OCI-LY1 (cell line): ENCODE measurements around the gene RAPGEFL1.

ENCODE experiments used
- H2AFZ ChIP-seq: fragments of 200-600 bp; sonication (generic), shearing (Covaris generic); 2 replicates; pipeline ENCODE4 v1.6.0; 2014; ENCODE audit warnings: antibody characterized with exemption, mild to moderate bottlenecking, low read length
- H3F3A ChIP-seq: fragments of 200-600 bp; sonication (generic), shearing (Covaris generic); 2 replicates; pipeline ENCODE4 v1.6.0; 2014; ENCODE audit warnings: mild to moderate bottlenecking, antibody characterized with exemption, low read length, moderate library complexity; ENCODE audit not compliant: insufficient read depth
- H3K27ac ChIP-seq: fragments of 200-600 bp; sonication (generic); 2 replicates; pipeline ENCODE4 v1.5.1; 2014; ENCODE audit warnings: low read length, mixed run types, mild to moderate bottlenecking, low read depth; ENCODE audit not compliant: poor library complexity, severe bottlenecking
- H3K27me3 ChIP-seq: fragments of 200-600 bp; sonication (generic); 2 replicates; pipeline ENCODE4 v1.6.0; 2014; ENCODE audit warnings: antibody characterized with exemption, mild to moderate bottlenecking, low read length, moderate library complexity; ENCODE audit not compliant: insufficient read depth
- H3K36me3 ChIP-seq: fragments of 200-600 bp; sonication (generic); 2 replicates; pipeline ENCODE4 v1.6.1; 2014; ENCODE audit warnings: mild to moderate bottlenecking, antibody characterized with exemption, low read length, moderate library complexity, mixed read lengths; ENCODE audit not compliant: insufficient read depth
- H3K4me1 ChIP-seq: fragments of 200-600 bp; sonication (generic); 2 replicates; pipeline ENCODE4 v1.5.1; 2014; ENCODE audit warnings: mild to moderate bottlenecking, low read length, moderate library complexity; ENCODE audit not compliant: insufficient read depth, severe bottlenecking
- H3K4me2 ChIP-seq: fragments of 200-600 bp; sonication (generic), shearing (Covaris generic); 2 replicates; pipeline ENCODE4 v1.6.1; 2014; ENCODE audit warnings: low read length
- H3K4me3 ChIP-seq: fragments of 200-600 bp; sonication (generic); 2 replicates; pipeline ENCODE4 v1.5.1; 2014; ENCODE audit warnings: low read length, low read depth, mild to moderate bottlenecking, mixed read lengths; ENCODE audit not compliant: poor library complexity, severe bottlenecking
- H3K79me2 ChIP-seq: fragments of 200-600 bp; shearing (Covaris generic); 2 replicates; pipeline ENCODE4 v1.6.1; 2016; ENCODE audit warnings: mixed run types, low read length, mixed read lengths; ENCODE audit not compliant: insufficient read depth
- H3K9ac ChIP-seq: fragments of 200-600 bp; sonication (generic), shearing (Covaris generic); 2 replicates; pipeline ENCODE4 v1.6.1; 2014; ENCODE audit warnings: mild to moderate bottlenecking, low read length, mixed read lengths
- H3K9me2 ChIP-seq: fragments of 200-600 bp; sonication (generic), shearing (Covaris generic); 2 replicates; pipeline ENCODE4 v1.6.1; 2014; ENCODE audit warnings: low read depth, mild to moderate bottlenecking, low read length, mixed read lengths
- H3K9me3 ChIP-seq: fragments of 200-600 bp; shearing (Covaris generic); 2 replicates; pipeline ENCODE4 v1.6.1; 2014; ENCODE audit warnings: low read length, mixed read lengths
- H4K20me1 ChIP-seq: fragments of 200-600 bp; sonication (generic), shearing (Covaris generic); 2 replicates; pipeline ENCODE4 v1.6.0; 2016; ENCODE audit warnings: mild to moderate bottlenecking, low read length; ENCODE audit not compliant: insufficient read depth
- EZH2 ChIP-seq: fragments of 200-600 bp; sonication (generic), shearing (Covaris generic); IDR thresholded peaks from 2 replicates; pipeline ENCODE4 v1.8.0; 2017; ENCODE audit warnings: borderline replicate concordance, mixed run types, mild to moderate bottlenecking, antibody characterized with exemption, low read length, moderate library complexity, mixed read lengths
- TF ChIP-seq, protein P1 (sequence below): fragments of 200-600 bp; sonication (generic), shearing (Covaris generic); IDR thresholded peaks from 2 replicates; pipeline ENCODE4 v1.5.1; 2017; ENCODE audit warnings: mild to moderate bottlenecking, antibody characterized with exemption, low read length, moderate library complexity, mixed read lengths

Gene RAPGEFL1

DNA sequence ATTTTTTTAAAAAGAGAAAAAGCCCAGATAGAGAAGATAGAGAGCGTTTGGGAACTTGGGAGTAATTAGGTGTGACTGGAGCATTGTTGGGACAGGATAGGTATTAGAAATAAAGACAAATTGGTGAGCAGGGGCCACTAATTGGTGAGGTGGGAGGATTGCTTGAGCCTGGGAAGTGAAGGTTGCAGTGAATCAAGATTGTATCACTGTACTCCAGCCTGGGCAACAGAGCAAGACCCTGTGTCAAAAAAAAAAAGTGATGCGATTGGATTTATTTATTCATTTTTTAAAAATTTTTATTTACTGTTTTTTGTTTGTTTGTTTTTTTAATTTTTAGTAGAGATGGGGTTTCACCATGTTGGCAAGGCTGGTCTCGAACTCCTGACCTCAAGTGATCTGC is 31.8 kb upstream of the RAPGEFL1 start:
- no peak overlapping the region for H2AFZ ChIP-seq
- TF ChIP-seq, protein P1, sequence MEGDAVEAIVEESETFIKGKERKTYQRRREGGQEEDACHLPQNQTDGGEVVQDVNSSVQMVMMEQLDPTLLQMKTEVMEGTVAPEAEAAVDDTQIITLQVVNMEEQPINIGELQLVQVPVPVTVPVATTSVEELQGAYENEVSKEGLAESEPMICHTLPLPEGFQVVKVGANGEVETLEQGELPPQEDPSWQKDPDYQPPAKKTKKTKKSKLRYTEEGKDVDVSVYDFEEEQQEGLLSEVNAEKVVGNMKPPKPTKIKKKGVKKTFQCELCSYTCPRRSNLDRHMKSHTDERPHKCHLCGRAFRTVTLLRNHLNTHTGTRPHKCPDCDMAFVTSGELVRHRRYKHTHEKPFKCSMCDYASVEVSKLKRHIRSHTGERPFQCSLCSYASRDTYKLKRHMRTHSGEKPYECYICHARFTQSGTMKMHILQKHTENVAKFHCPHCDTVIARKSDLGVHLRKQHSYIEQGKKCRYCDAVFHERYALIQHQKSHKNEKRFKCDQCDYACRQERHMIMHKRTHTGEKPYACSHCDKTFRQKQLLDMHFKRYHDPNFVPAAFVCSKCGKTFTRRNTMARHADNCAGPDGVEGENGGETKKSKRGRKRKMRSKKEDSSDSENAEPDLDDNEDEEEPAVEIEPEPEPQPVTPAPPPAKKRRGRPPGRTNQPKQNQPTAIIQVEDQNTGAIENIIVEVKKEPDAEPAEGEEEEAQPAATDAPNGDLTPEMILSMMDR = no peak
- TF ChIP-seq EZH2 = no peak
- no peak overlapping the region for H3K27ac ChIP-seq

DNA sequence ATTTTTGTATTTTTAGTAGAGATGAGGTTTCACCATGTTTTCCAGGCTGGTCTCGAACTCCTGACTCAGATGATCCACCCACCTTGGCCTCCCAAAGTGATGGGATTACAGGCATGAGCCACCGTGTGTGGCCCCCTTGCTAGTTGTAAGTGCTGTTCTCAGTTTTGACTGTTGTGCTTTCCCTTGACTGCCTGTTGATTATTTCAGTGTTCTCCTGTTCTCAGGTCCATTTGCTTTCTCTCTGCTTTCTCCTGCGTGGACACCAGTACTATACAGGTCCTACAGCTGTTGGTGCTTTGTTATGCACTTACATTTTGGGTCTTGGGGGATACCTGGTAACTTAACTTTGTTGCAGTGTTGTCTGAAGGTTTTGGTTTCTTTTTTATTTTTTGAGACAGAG is 28.7 kb upstream of the RAPGEFL1 start:
- H3K79me2 ChIP-seq = peaks cover 5% of the 10 kb centered on the region; the same call in 1 of the 2 replicates
- H3F3A ChIP-seq = no peaks in the 10 kb centered on the region
- H3K4me2 ChIP-seq = no peak overlapping the region
- H3K9me2 ChIP-seq = no peaks in the 10 kb centered on the region
- no peaks in the 10 kb centered on the region for H3K4me1 ChIP-seq
- H3K27me3 ChIP-seq = no peaks in the 10 kb centered on the region
- no peak overlapping the region for H3K27ac ChIP-seq
- H2AFZ ChIP-seq = no peak overlapping the region
- no peak overlapping the region for H3K9ac ChIP-seq
- no peaks in the 10 kb centered on the region for H3K9me3 ChIP-seq
- H3K36me3 ChIP-seq = peaks cover 73% of the 10 kb centered on the region
- H4K20me1 ChIP-seq = no peaks in the 10 kb centered on the region
- no peak overlapping the region for H3K4me3 ChIP-seq
- TF ChIP-seq EZH2 = no peak
- TF ChIP-seq, protein P1 = no peak

More for the DNA sequence above, 31.8 kb upstream of the RAPGEFL1 start:
- Histone ChIP-seq H3K36me3 (peaks cover 54% of the 10 kb centered on the region), H3K4me3 (no peak overlapping the region), H3K9me2 (no peaks in the 10 kb centered on the region), H3K4me1 (peaks cover 14% of the 10 kb centered on the region), H3K9ac (no peak overlapping the region), H3K27me3 (no peaks in the 10 kb centered on the region), H3F3A (no peaks in the 10 kb centered on the region), H3K4me2 (no peak overlapping the region), H3K79me2 (peaks cover 14% of the 10 kb centered on the region), H4K20me1 (no peaks in the 10 kb centered on the region), H3K9me3 (no peaks in the 10 kb centered on the region)

DNA sequence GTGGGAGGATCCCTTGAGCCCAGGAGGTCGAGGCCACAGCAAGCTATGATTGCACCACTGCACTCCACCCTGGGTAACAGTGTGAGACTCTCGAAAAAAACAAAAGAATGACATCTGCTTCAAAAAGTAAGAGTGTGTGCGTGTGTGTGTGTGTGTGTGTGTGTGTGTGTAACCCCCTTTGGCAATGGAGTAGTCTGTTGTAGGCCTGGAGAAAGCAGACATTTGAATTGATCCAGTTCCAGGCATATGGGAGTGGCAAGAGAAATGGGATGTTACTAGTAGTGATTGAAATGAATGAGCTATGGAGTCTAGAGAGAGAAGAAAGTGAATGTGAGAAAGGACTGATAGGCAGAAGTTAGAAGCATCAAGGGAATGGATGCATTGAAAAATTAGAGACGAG is 27.0 kb upstream of the RAPGEFL1 start:
- H3K4me3 ChIP-seq = no peak overlapping the region
- H3K9me3 ChIP-seq = no peaks in the 10 kb centered on the region
- no peaks in the 10 kb centered on the region for H3K27me3 ChIP-seq
- H3K4me2 ChIP-seq = no peak overlapping the region
- H3K9ac ChIP-seq = no peak overlapping the region
- TF ChIP-seq, protein P1 = no peak
- TF ChIP-seq EZH2 = no peak
- H3K4me1 ChIP-seq = no peaks in the 10 kb centered on the region
- H3K27ac ChIP-seq = no peak overlapping the region
- peaks cover 91% of the 10 kb centered on the region for H3K36me3 ChIP-seq
- no peak overlapping the region for H2AFZ ChIP-seq
- no peaks in the 10 kb centered on the region for H4K20me1 ChIP-seq
- H3F3A ChIP-seq = no peaks in the 10 kb centered on the region
- no peaks in the 10 kb centered on the region for H3K9me2 ChIP-seq
- H3K79me2 ChIP-seq = peaks cover 5% of the 10 kb centered on the region; the same call in 1 of the 2 replicates
